Endothelial cell of umbilical vein (primary cell): Measurements from ENCODE around the gene ERBB4. TPM values are rescaled to one million over a fixed set of nuclear protein-coding genes. Genes with fewer than 3 reads are reported as not detected.

Experiments used
- BruUV-seq: library from RNA; stranded (reverse); fragments of 400-500 nt; replicated peaks from 2 replicates; lab custom pipeline; 2021; lab: Mats Ljungman, UMichigan
- CTCF ChIA-PET: fragments of 300-600, 350-600 bp; sonication (Branson Sonifier 250); formaldehyde crosslinking; loops from one replicate; lab custom pipeline; 2021; ENCODE audit warnings: antibody characterized with exemption, inconsistent platforms; lab: Charles Lee
- POLR2A ChIA-PET: fragments of 300-600, 350-600 bp; sonication (Branson Sonifier 250); formaldehyde crosslinking; loops from one replicate; lab custom pipeline; 2021; ENCODE audit warnings: antibody characterized with exemption, inconsistent platforms; lab: Charles Lee
- DNase-seq: peaks from one replicate; pipeline ENCODE4 v3.0.0-alpha.2; 2011; ENCODE audit warnings: low read depth, low spot score
- FAIRE-seq: peaks from 2 replicates; lab custom pipeline; 2011; peaks lifted over from hg19 to GRCh38; lab: Jason Lieb, UNC
- H2AFZ ChIP-seq: 2 replicates; pipeline ENCODE4 v1.6.0; 2012; ENCODE audit warnings: low read depth, low read length, control low read depth, inconsistent platforms
- H3K27ac ChIP-seq: 2 replicates; pipeline ENCODE4 v1.5.1; 2011; ENCODE audit warnings: low read depth, mild to moderate bottlenecking, control low read depth, low read length, moderate library complexity; ENCODE audit not compliant: insufficient read depth
- H3K27me3 ChIP-seq, 2 experiments: 2 replicates each; pipeline versions ENCODE4 v1.6.0 to v1.6.1; 2011; ENCODE audit warnings: low read length in 2 of 2, mixed read lengths in 1 of 2; ENCODE audit not compliant: control insufficient read depth in 2 of 2, insufficient read depth in 2 of 2
- H3K36me3 ChIP-seq, 2 experiments: 2 replicates in 1 of 2; 3 replicates in 1 of 2; pipeline ENCODE4 v1.5.1; 2011; ENCODE audit warnings: low read length in 2 of 2, mild to moderate bottlenecking in 1 of 2, moderate library complexity in 1 of 2; ENCODE audit not compliant: control insufficient read depth in 2 of 2, insufficient read depth in 2 of 2; ENCODE audit errors: extremely low read depth in 1 of 2
- H3K4me1 ChIP-seq: 3 replicates; pipeline ENCODE4 v1.5.1; 2011; ENCODE audit warnings: mild to moderate bottlenecking, low read length; ENCODE audit not compliant: control insufficient read depth, insufficient read depth; ENCODE audit errors: extremely low read depth
- H3K4me2 ChIP-seq: 2 replicates; pipeline ENCODE4 v1.6.1; 2011; ENCODE audit warnings: low read length, control low read depth, mixed read lengths; ENCODE audit not compliant: insufficient read depth
- H3K4me3 ChIP-seq, 3 experiments: fragments of 200-600 bp in 1 of 3; sonication (generic), shearing (Covaris generic) in 1 of 3; replicated peaks in 1 of 3; 2 replicates each; pipeline ENCODE4 v1.5.1; 2011 to 2016; ENCODE audit warnings: control low read depth in 3 of 3, low read length in 3 of 3, mild to moderate bottlenecking in 2 of 3, inconsistent platforms in 1 of 3, low read depth in 1 of 3, moderate library complexity in 1 of 3; ENCODE audit not compliant: insufficient read depth in 1 of 3
- H3K79me2 ChIP-seq: 2 replicates; pipeline ENCODE4 v1.6.0; 2012; ENCODE audit warnings: low read length, inconsistent platforms; ENCODE audit not compliant: control insufficient read depth, insufficient read depth
- H3K9ac ChIP-seq: replicated peaks from 2 replicates; pipeline ENCODE3; 2011; ENCODE audit warnings: low read length, control low read depth; ENCODE audit not compliant: insufficient read depth; ENCODE audit errors: extremely low read depth
- H3K9me1 ChIP-seq: replicated peaks from 3 replicates; pipeline ENCODE4 v1.6.0; 2011; ENCODE audit warnings: mild to moderate bottlenecking, low read length; ENCODE audit not compliant: control insufficient read depth, insufficient read depth; ENCODE audit errors: extremely low read depth
- H3K9me3 ChIP-seq: replicated peaks from 2 replicates; pipeline ENCODE4 v1.5.1; 2012; ENCODE audit warnings: low read length, inconsistent platforms; ENCODE audit not compliant: control insufficient read depth, insufficient read depth
- H4K20me1 ChIP-seq: replicated peaks from 2 replicates; pipeline ENCODE3; 2011; ENCODE audit warnings: mild to moderate bottlenecking, low read length; ENCODE audit not compliant: control insufficient read depth, insufficient read depth; ENCODE audit errors: extremely low read depth
- EZH2 ChIP-seq: IDR thresholded peaks from 2 replicates; pipeline ENCODE4 v1.6.1; 2012; ENCODE audit warnings: borderline replicate concordance, low read depth, mild to moderate bottlenecking, moderate library complexity, low read length, inconsistent platforms; ENCODE audit not compliant: severe bottlenecking
- FOS ChIP-seq: IDR thresholded peaks from 2 replicates; pipeline ENCODE4 v1.6.1; 2011; ENCODE audit warnings: mild to moderate bottlenecking, low read length, moderate library complexity, borderline replicate concordance; ENCODE audit not compliant: insufficient read depth
- JUN ChIP-seq: IDR thresholded peaks from 2 replicates; pipeline ENCODE4 v1.6.1; 2011; ENCODE audit warnings: borderline replicate concordance, low read depth; ENCODE audit not compliant: insufficient read length, insufficient read depth
- POLR2A ChIP-seq: IDR thresholded peaks from 2 replicates; pipeline ENCODE4 v1.6.1; 2012; ENCODE audit warnings: low read depth, mild to moderate bottlenecking, control low read depth, low read length
- POLR2AphosphoS5 ChIP-seq: IDR thresholded peaks from 2 replicates; pipeline ENCODE4 v1.6.1; 2012; ENCODE audit warnings: low read depth, mild to moderate bottlenecking, control low read depth, low read length, moderate library complexity; ENCODE audit not compliant: insufficient read depth
- dilution Hi-C: fragments of 300-500 bp; cut with MboI; formaldehyde crosslinking; loops from one replicate; pipeline ENCODE4 v1.15.0; 2019; ENCODE audit warnings: low sequenced_read_pairs; ENCODE audit not compliant: extremely low pct_ligation_motif_present
- intact Hi-C: fragments of 100-400 bp; cut with micrococcal nuclease; formaldehyde crosslinking; loops from one replicate; pipeline ENCODE4 v1.10.0; 2022
- polyA plus RNA-seq, 4 experiments: library from polyadenylated mRNA; depleted of rRNA in 3 of 4; stranded (reverse) in 3 of 4; unstranded in 1 of 4; fragments of >200 nt; gene quantifications; 2 replicates each; pipeline versions ENCODE4 v1.2.1 to v1.2.3, GENCODE V29; 2011 to 2012; ENCODE audit warnings: missing spikeins in 1 of 4
- total RNA-seq: library from RNA; stranded (reverse); gene quantifications from 2 replicates; pipeline ENCODE4 v1.2.3, GENCODE V29; 2021
- TF ChIP-seq, protein P1 (sequence below), 2 donors: IDR thresholded peaks; 1 replicate in 1 of 2; 2 replicates in 1 of 2; pipeline ENCODE4 v1.5.1; 2011; ENCODE audit warnings: low read length in 2 of 2, mild to moderate bottlenecking in 2 of 2, moderate library complexity in 2 of 2, control low read depth in 1 of 2, inconsistent platforms in 1 of 2, low read depth in 1 of 2; ENCODE audit not compliant: insufficient read depth in 1 of 2; ENCODE audit errors: extremely low read depth in 1 of 2
- TF ChIP-seq, protein P2 (sequence below): IDR thresholded peaks from 2 replicates; pipeline ENCODE4 v1.6.1; 2011; ENCODE audit not compliant: insufficient read depth, insufficient read length

ERBB4 gene
- total and polyA plus RNA-seq, 2 donors (not counting 3 experiments of a cell fraction or from before 2014, with no cell fraction given) = 0.01 to 0.27 TPM

- TF ChIP-seq POLR2A (no peak), POLR2AphosphoS5 (no peak), JUN (no peak), EZH2 (no peak), FOS (no peak)
- TF ChIP-seq, protein P1, sequence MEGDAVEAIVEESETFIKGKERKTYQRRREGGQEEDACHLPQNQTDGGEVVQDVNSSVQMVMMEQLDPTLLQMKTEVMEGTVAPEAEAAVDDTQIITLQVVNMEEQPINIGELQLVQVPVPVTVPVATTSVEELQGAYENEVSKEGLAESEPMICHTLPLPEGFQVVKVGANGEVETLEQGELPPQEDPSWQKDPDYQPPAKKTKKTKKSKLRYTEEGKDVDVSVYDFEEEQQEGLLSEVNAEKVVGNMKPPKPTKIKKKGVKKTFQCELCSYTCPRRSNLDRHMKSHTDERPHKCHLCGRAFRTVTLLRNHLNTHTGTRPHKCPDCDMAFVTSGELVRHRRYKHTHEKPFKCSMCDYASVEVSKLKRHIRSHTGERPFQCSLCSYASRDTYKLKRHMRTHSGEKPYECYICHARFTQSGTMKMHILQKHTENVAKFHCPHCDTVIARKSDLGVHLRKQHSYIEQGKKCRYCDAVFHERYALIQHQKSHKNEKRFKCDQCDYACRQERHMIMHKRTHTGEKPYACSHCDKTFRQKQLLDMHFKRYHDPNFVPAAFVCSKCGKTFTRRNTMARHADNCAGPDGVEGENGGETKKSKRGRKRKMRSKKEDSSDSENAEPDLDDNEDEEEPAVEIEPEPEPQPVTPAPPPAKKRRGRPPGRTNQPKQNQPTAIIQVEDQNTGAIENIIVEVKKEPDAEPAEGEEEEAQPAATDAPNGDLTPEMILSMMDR (IDR thresholded peaks at IDR 0.05; ENCODE audit: extremely low read depth in 1 of 2, insufficient read depth in 1 of 2, low read depth in 1 of 2, low read length in 2 of 2) = no peak
- TF ChIP-seq, protein P2, sequence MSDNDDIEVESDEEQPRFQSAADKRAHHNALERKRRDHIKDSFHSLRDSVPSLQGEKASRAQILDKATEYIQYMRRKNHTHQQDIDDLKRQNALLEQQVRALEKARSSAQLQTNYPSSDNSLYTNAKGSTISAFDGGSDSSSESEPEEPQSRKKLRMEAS = no peak
- Histone ChIP-seq H3K4me1 (no peaks in the 10 kb centered on the region), H3K4me2 (no peak overlapping the region), H3K9ac (no peak overlapping the region), H3K36me3 (no peaks in the 10 kb centered on the region), H3K4me3 (no peak overlapping the region), H3K27ac (no peak overlapping the region), H2AFZ (no peak overlapping the region), H3K79me2 (no peaks in the 10 kb centered on the region), H3K9me3 (no peaks in the 10 kb centered on the region), H3K9me1 (no peaks in the 10 kb centered on the region), H3K27me3 (no peaks in the 10 kb centered on the region), H4K20me1 (no peaks in the 10 kb centered on the region)
- CTCF ChIA-PET = no interaction called here
- POLR2A ChIA-PET = no interaction called here
- dilution Hi-C loops (no loop called here), intact Hi-C loops (no loop called here)
- FAIRE-seq (no peak), DNase-seq (no peak)
- BruUV-seq = no TSS peak
Observed at GRCh38 chr2:212441141-212441540, 97.5 kb downstream of the ERBB4 start.
